H9 (cell line): ENCODE measurements around the gene KCNAB2. TPM values are rescaled to one million over a fixed set of nuclear protein-coding genes. Genes with fewer than 3 reads are reported as not detected.

Experiments used
- DNase-seq: peaks from one replicate; pipeline ENCODE4 v3.0.0-alpha.2; 2017
- H2AFZ ChIP-seq: one replicate; pipeline ENCODE4 v1.6.1; 2013; ENCODE audit warnings: mild to moderate bottlenecking, low read length, control low read depth, moderate library complexity
- H2AK5ac ChIP-seq: 2 replicates; pipeline ENCODE4 v1.6.1; 2013; ENCODE audit warnings: low read length, control low read depth, mixed read lengths; ENCODE audit not compliant: insufficient read length
- H2BK120ac ChIP-seq: one replicate; pipeline ENCODE4 v1.6.1; 2013; ENCODE audit warnings: low read depth, mild to moderate bottlenecking, low read length, control low read depth, inconsistent platforms; ENCODE audit not compliant: poor library complexity, severe bottlenecking
- H2BK12ac ChIP-seq: 2 replicates; pipeline ENCODE4 v1.6.1; 2013; ENCODE audit warnings: low read length, control low read depth, mixed read lengths, low read depth; ENCODE audit not compliant: insufficient read length
- H2BK15ac ChIP-seq: 2 replicates; pipeline ENCODE4 v1.6.1; 2013; ENCODE audit warnings: low read depth, low read length, control low read depth
- H2BK20ac ChIP-seq: one replicate; pipeline ENCODE4 v1.6.1; 2013; ENCODE audit warnings: low read depth, mild to moderate bottlenecking, low read length, control low read depth, inconsistent platforms; ENCODE audit not compliant: poor library complexity, severe bottlenecking
- H2BK5ac ChIP-seq: 2 replicates; pipeline ENCODE4 v1.6.1; 2013; ENCODE audit warnings: low read length, control low read depth, mixed read lengths; ENCODE audit not compliant: insufficient read length
- H3K14ac ChIP-seq: 2 replicates; pipeline ENCODE4 v1.6.1; 2013; ENCODE audit warnings: low read length, control low read depth; ENCODE audit not compliant: insufficient read depth
- H3K18ac ChIP-seq: 2 replicates; pipeline ENCODE4 v1.6.1; 2013; ENCODE audit warnings: low read depth, mild to moderate bottlenecking, mixed read lengths, low read length, control low read depth; ENCODE audit not compliant: insufficient read length
- H3K23ac ChIP-seq: 2 replicates; pipeline ENCODE4 v1.6.1; 2013; ENCODE audit warnings: low read length, control low read depth, mixed read lengths, low read depth; ENCODE audit not compliant: insufficient read length
- H3K23me2 ChIP-seq: 2 replicates; pipeline ENCODE4 v1.6.1; 2013; ENCODE audit warnings: low read depth, mild to moderate bottlenecking, mixed read lengths, low read length, control low read depth; ENCODE audit not compliant: insufficient read length, poor library complexity, severe bottlenecking
- H3K27ac ChIP-seq: 2 replicates; pipeline ENCODE4 v1.5.1; 2013; ENCODE audit warnings: low read length, control low read depth, mixed read lengths, low read depth; ENCODE audit not compliant: insufficient read length
- H3K27me3 ChIP-seq: 2 replicates; pipeline ENCODE4 v1.6.1; 2013; ENCODE audit warnings: low read length, control low read depth, inconsistent platforms; ENCODE audit not compliant: insufficient read depth
- H3K4ac ChIP-seq: 2 replicates; pipeline ENCODE4 v1.6.1; 2013; ENCODE audit warnings: low read depth, mild to moderate bottlenecking, control low read depth, inconsistent platforms, low read length, moderate library complexity
- H3K4me1 ChIP-seq: 2 replicates; pipeline ENCODE4 v1.6.1; 2013; ENCODE audit warnings: low read length, control low read depth, inconsistent platforms; ENCODE audit not compliant: insufficient read depth
- H3K4me2 ChIP-seq: 2 replicates; pipeline ENCODE4 v1.6.1; 2013; ENCODE audit warnings: low read length, control low read depth, mixed read lengths; ENCODE audit not compliant: insufficient read length, insufficient read depth
- H3K56ac ChIP-seq: 2 replicates; pipeline ENCODE4 v1.6.1; 2013; ENCODE audit warnings: low read depth, mild to moderate bottlenecking, mixed read lengths, low read length, control low read depth; ENCODE audit not compliant: insufficient read length
- H3K79me1 ChIP-seq: 2 replicates; pipeline ENCODE4 v1.6.1; 2013; ENCODE audit warnings: low read depth, mild to moderate bottlenecking, moderate library complexity, low read length, control low read depth, inconsistent platforms; ENCODE audit not compliant: insufficient read depth, poor library complexity, severe bottlenecking
- H3K79me2 ChIP-seq: 2 replicates; pipeline ENCODE4 v1.6.1; 2013; ENCODE audit warnings: low read length, control low read depth, inconsistent platforms; ENCODE audit not compliant: insufficient read depth
- H3K9ac ChIP-seq: 2 replicates; pipeline ENCODE4 v1.6.1; 2013; ENCODE audit warnings: low read length, control low read depth, mixed read lengths; ENCODE audit not compliant: insufficient read length; ENCODE audit errors: extremely low read depth
- H3K9me3 ChIP-seq: one replicate; pipeline ENCODE4 v1.6.1; 2013; ENCODE audit warnings: low read depth, low read length, inconsistent platforms; ENCODE audit not compliant: control insufficient read depth
- H3T11ph ChIP-seq: one replicate; pipeline ENCODE4 v1.6.1; 2013; ENCODE audit warnings: mild to moderate bottlenecking, low read length, control low read depth, inconsistent platforms
- H4K20me1 ChIP-seq: one replicate; pipeline ENCODE4 v1.6.1; 2013; ENCODE audit not compliant: control insufficient read depth, insufficient read length, insufficient read depth
- H4K5ac ChIP-seq: 2 replicates; pipeline ENCODE4 v1.6.1; 2013; ENCODE audit warnings: low read depth, mild to moderate bottlenecking, mixed read lengths, low read length, control low read depth; ENCODE audit not compliant: insufficient read length
- H4K8ac ChIP-seq: replicated peaks from 2 replicates; pipeline ENCODE4 v1.6.1; 2013; ENCODE audit warnings: low read length, control low read depth, mixed read lengths, low read depth; ENCODE audit not compliant: insufficient read length
- H4K91ac ChIP-seq: 2 replicates; pipeline ENCODE4 v1.6.1; 2013; ENCODE audit warnings: low read depth, mild to moderate bottlenecking, moderate library complexity, mixed read lengths, low read length, control low read depth; ENCODE audit not compliant: insufficient read length
- H3K27ac Mint-ChIP-seq, 3 experiments: 2 replicates in 2 of 3; 3 replicates in 1 of 3; pipeline ENCODE4 v1.8.0; 2020 to 2021; ENCODE audit warnings: mixed read lengths in 3 of 3, mild to moderate bottlenecking in 1 of 3, moderate library complexity in 1 of 3
- H3K27me3 Mint-ChIP-seq: 2 replicates; pipeline ENCODE4 v1.8.0; 2021; ENCODE audit warnings: low read depth, mild to moderate bottlenecking, moderate library complexity, mixed read lengths
- H3K36me3 Mint-ChIP-seq, 3 experiments: 2 replicates in 2 of 3; 3 replicates in 1 of 3; pipeline ENCODE4 v1.8.0; 2020 to 2021; ENCODE audit warnings: low read depth in 3 of 3, mixed read lengths in 3 of 3; ENCODE audit not compliant: insufficient read depth in 1 of 3
- H3K4me1 Mint-ChIP-seq, 2 experiments: 2 replicates each; pipeline ENCODE4 v1.8.0; 2020; ENCODE audit warnings: mixed read lengths in 2 of 2
- H3K4me3 Mint-ChIP-seq, 2 experiments: 2 replicates in 1 of 2; 3 replicates in 1 of 2; pipeline ENCODE4 v1.8.0; 2020 to 2021; ENCODE audit warnings: mild to moderate bottlenecking in 2 of 2, mixed read lengths in 2 of 2, moderate library complexity in 1 of 2
- H3K9me3 Mint-ChIP-seq, 2 experiments: 2 replicates in 1 of 2; 3 replicates in 1 of 2; pipeline ENCODE4 v1.8.0; 2020; ENCODE audit warnings: mild to moderate bottlenecking in 2 of 2, mixed read lengths in 2 of 2, moderate library complexity in 1 of 2
- WGBS: extraction: QIAGEN DNeasy Blood & Tissue Kit; methylation state at CpG from one replicate; pipeline ENCODE4 v1.1.7; 2013; ENCODE audit warnings: missing lambda C conversion rate, low lambda C conversion rate, mixed read lengths; ENCODE audit not compliant: insufficient read length; ENCODE audit errors: extremely low coverage; 5-methylcytosine and 5-hydroxymethylcytosine counted together
- total RNA-seq: library from RNA; stranded (reverse); gene quantifications from 2 replicates; pipeline ENCODE4 v1.2.1, GENCODE V29; 2021
- TF ChIP-seq, protein P1 (sequence below): fragments of 200-600 bp; sonication (generic); conservative IDR thresholded peaks from 3 replicates; pipeline ENCODE4 v1.8.0; 2021; ENCODE audit warnings: antibody characterized with exemption, mild to moderate bottlenecking

Gene KCNAB2
- total RNA-seq, 1 experiment from 2014 or later = 8.3 TPM

DNA sequence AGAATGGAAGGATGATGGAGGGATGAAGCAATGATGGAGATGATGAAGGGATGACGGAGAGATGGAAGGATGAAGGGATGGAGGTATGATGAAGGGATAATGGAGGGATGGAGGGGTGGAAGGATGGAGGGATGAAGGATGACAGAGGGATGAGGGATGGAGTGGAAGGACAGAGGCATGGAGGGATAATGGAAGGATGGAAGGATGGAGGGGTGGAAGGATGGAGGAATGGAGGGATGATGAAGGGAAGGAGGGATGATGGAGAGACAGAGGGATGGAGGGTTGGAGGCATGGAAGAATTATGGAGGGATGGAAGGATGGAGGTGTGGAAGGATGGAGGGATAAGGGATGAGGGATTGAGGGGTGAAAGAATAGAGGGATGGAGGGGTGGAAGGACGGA lies 62.8 kb downstream of the KCNAB2 start:
- Histone ChIP-seq H3K23ac (no peak overlapping the region), H3K18ac (no peak overlapping the region), H3T11ph (no peak overlapping the region), H2BK5ac (no peak overlapping the region), H4K8ac (no peak overlapping the region), H2BK12ac (no peak overlapping the region), H3K27ac (no peak overlapping the region), H3K23me2 (no peaks in the 10 kb centered on the region), H4K20me1 (peaks cover 3% of the 10 kb centered on the region), H4K91ac (no peak overlapping the region), H3K9ac (no peak overlapping the region), H2BK15ac (no peak overlapping the region), H2BK120ac (no peak overlapping the region), H3K4me1 (no peaks in the 10 kb centered on the region), H3K4ac (no peak overlapping the region), H2AFZ (no peak overlapping the region), H3K27me3 (no peaks in the 10 kb centered on the region), H4K5ac (no peak overlapping the region), H3K4me2 (no peak overlapping the region), H3K56ac (no peak overlapping the region), H3K79me1 (no peaks in the 10 kb centered on the region), H2AK5ac (no peak overlapping the region), H3K14ac (no peak overlapping the region), H3K79me2 (no peaks in the 10 kb centered on the region), H2BK20ac (no peak overlapping the region), H3K9me3 (no peaks in the 10 kb centered on the region)
- Mint-ChIP-seq H3K27me3 (peaks cover 13% of the 10 kb centered on the region), H3K4me3 (peak overlapping the region in 1 of 2 experiments; percentile 15; a peak in 1 of 5 replicates), H3K4me1 (0 out of 4 replicates have a peak, but pooled peaks cover 0 to 4% of the 10 kb centered on the region in 2 experiments), H3K36me3 (no peaks in the 10 kb centered on the region; a peak in 1 of 7 replicates), H3K9me3 (peaks cover 3 to 6% of the 10 kb centered on the region in 2 experiments; a peak in 4 of 5 replicates), H3K27ac (no peak overlapping the region)
- TF ChIP-seq, protein P1, sequence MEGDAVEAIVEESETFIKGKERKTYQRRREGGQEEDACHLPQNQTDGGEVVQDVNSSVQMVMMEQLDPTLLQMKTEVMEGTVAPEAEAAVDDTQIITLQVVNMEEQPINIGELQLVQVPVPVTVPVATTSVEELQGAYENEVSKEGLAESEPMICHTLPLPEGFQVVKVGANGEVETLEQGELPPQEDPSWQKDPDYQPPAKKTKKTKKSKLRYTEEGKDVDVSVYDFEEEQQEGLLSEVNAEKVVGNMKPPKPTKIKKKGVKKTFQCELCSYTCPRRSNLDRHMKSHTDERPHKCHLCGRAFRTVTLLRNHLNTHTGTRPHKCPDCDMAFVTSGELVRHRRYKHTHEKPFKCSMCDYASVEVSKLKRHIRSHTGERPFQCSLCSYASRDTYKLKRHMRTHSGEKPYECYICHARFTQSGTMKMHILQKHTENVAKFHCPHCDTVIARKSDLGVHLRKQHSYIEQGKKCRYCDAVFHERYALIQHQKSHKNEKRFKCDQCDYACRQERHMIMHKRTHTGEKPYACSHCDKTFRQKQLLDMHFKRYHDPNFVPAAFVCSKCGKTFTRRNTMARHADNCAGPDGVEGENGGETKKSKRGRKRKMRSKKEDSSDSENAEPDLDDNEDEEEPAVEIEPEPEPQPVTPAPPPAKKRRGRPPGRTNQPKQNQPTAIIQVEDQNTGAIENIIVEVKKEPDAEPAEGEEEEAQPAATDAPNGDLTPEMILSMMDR = no peak
- no peak for DNase-seq
- 100% methylated on average over 2 of the region's 2 CpGs for WGBS
